Coronary artery (tissue), 2 donors: ENCODE results near the gene SH3D21.

ENCODE experiments used
- DNase-seq: peaks from one replicate; pipeline ENCODE4 v3.0.0-alpha.2; 2017; ENCODE audit warnings: low spot score
- H3K27ac ChIP-seq, 2 donors: fragments of 200-600 bp; sonication (generic); one replicate each; pipeline ENCODE4 v1.5.1; 2016 to 2019
- H3K4me3 ChIP-seq: fragments of 200-600 bp; sonication (generic); 2 replicates; pipeline ENCODE4 v1.5.1; 2016; ENCODE audit warnings: mild to moderate bottlenecking, moderate library complexity
- CTCF ChIP-seq: fragments of 200-600 bp; sonication (generic); IDR thresholded peaks from one replicate; pipeline ENCODE4 v1.5.1; 2019; ENCODE audit warnings: antibody characterized with exemption

Gene SH3D21

GRCh38 chr1:36307601-36308330 is 1.6 kb downstream of the SH3D21 start:
- no peak for DNase-seq
- Histone ChIP-seq H3K4me3 (peak overlapping the region; percentile 83), H3K27ac (no peak overlapping the region)
- TF ChIP-seq CTCF: no peak

- no peak overlapping the region for H3K4me3 ChIP-seq
- no peak for TF ChIP-seq CTCF
- no peak overlapping the region for H3K27ac ChIP-seq
- no peak for DNase-seq
Measured at GRCh38 chr1:36309397-36309796, 3.2 kb downstream of the SH3D21 start.

- no peak for TF ChIP-seq CTCF
- Histone ChIP-seq H3K4me3 (peak overlapping the region; percentile 91), H3K27ac (peak overlapping the region; percentile 93 to 98)
- no peak for DNase-seq
Measured at GRCh38 chr1:36320291-36320761, 14.2 kb downstream of the SH3D21 start.

GRCh38 chr1:36320767-36321118 is 14.6 kb downstream of the SH3D21 start:
- peak overlapping the region; percentile 91 for H3K4me3 ChIP-seq
- TF ChIP-seq CTCF: no peak
- no peak for DNase-seq
- peak overlapping the region; percentile 93 to 98 for H3K27ac ChIP-seq

GRCh38 chr1:36321119-36321951 is 15.2 kb downstream of the SH3D21 start:
- H3K4me3 ChIP-seq: peak overlapping the region; percentile 91
- peak; percentile 89 for DNase-seq
- peak overlapping the region; percentile 93 to 98 for H3K27ac ChIP-seq
- TF ChIP-seq CTCF: no peak

- Histone ChIP-seq H3K4me3 (peak overlapping the region; percentile 91), H3K27ac (peak overlapping the region; percentile 93 to 98)
- TF ChIP-seq CTCF: no peak
- no peak for DNase-seq
Measured at GRCh38 chr1:36322041-36322785, 16.0 kb downstream of the SH3D21 start.
